B cell (primary cell): ENCODE results near the gene SLC37A4. TPM values are rescaled to one million over a fixed set of nuclear protein-coding genes. Genes with fewer than 3 reads are reported as not detected.

Source experiments
- ATAC-seq: fragments of 200-7000 bp; cut with Tn5 transposase; one replicate; pipeline ENCODE4 v1.10.0; 2021; ENCODE audit warnings: low read depth, mild to moderate bottlenecking, moderate number of reproducible peaks, moderate library complexity
- CTCF ChIA-PET: fragments of 350-600 bp; sonication (Branson Sonifier 250); formaldehyde crosslinking; loops from one replicate; lab custom pipeline; 2021; ENCODE audit warnings: antibody characterized with exemption, inconsistent platforms; lab: Charles Lee
- POLR2A ChIA-PET: fragments of 350-600 bp; sonication (Branson Sonifier 250); formaldehyde crosslinking; loops from one replicate; lab custom pipeline; 2021; ENCODE audit warnings: antibody characterized with exemption; lab: Charles Lee
- DNase-seq: peaks from one replicate; pipeline ENCODE4 v3.0.0; 2013
- H2AFZ ChIP-seq: 2 replicates; pipeline ENCODE4 v1.6.1; 2012; ENCODE audit warnings: mild to moderate bottlenecking, low read depth, low read length; ENCODE audit not compliant: insufficient read depth, poor library complexity, severe bottlenecking
- H3K27ac ChIP-seq, 2 donors: 1 replicate in 1 of 2; 2 replicates in 1 of 2; pipeline ENCODE4 v1.5.1; 2012 to 2013; ENCODE audit warnings: low read length in 2 of 2, mild to moderate bottlenecking in 2 of 2, moderate library complexity in 1 of 2
- H3K27me3 ChIP-seq, 4 experiments: fragments of 200-600 bp in 1 of 4; sonication (generic) in 1 of 4; replicated peaks in 1 of 4; 1 replicate in 2 of 4; 2 replicates in 2 of 4; pipeline versions ENCODE4 v1.6.1 to v1.7.0; 2013 to 2016; ENCODE audit warnings: low read length in 3 of 4, mild to moderate bottlenecking in 2 of 4, mixed read lengths in 1 of 4, moderate library complexity in 1 of 4; ENCODE audit not compliant: insufficient read depth in 4 of 4, control insufficient read depth in 3 of 4; ENCODE audit errors: control extremely low read depth in 1 of 4
- H3K36me3 ChIP-seq, 2 experiments: replicated peaks in 1 of 2; 1 replicate in 1 of 2; 2 replicates in 1 of 2; pipeline versions ENCODE4 v1.6.1 to v1.7.1; 2013; ENCODE audit warnings: low read length in 1 of 2; ENCODE audit not compliant: insufficient read depth in 2 of 2, control insufficient read depth in 1 of 2; ENCODE audit errors: control extremely low read depth in 1 of 2, extremely low read depth in 1 of 2
- H3K4me1 ChIP-seq, 2 donors: fragments of 200-600 bp in 1 of 2; sonication (generic) in 1 of 2; 1 replicate in 1 of 2; 2 replicates in 1 of 2; pipeline versions ENCODE4 v1.5.1 to v1.6.1; 2013 to 2017; ENCODE audit warnings: low read length in 2 of 2; ENCODE audit not compliant: control insufficient read depth in 2 of 2, insufficient read depth in 2 of 2
- H3K4me2 ChIP-seq: replicated peaks from 2 replicates; pipeline ENCODE3; 2012; ENCODE audit warnings: mild to moderate bottlenecking, low read depth, low read length; ENCODE audit not compliant: poor library complexity, severe bottlenecking
- H3K4me3 ChIP-seq, 5 experiments: fragments of 200-600 bp in 1 of 5; sonication (generic) in 1 of 5; 1 replicate in 3 of 5; 2 replicates in 2 of 5; pipeline versions ENCODE4 v1.5.1 to v1.7.0; 2011 to 2016; ENCODE audit warnings: low read length in 4 of 5, mild to moderate bottlenecking in 4 of 5, low read depth in 2 of 5, control low read depth in 1 of 5, moderate library complexity in 1 of 5; ENCODE audit not compliant: insufficient read depth in 1 of 5; ENCODE audit errors: control extremely low read depth in 1 of 5, extremely low read depth in 1 of 5
- H3K79me2 ChIP-seq: fragments of 200-600 bp; sonication (generic); one replicate; pipeline ENCODE4 v1.6.0; 2016; ENCODE audit warnings: low read length; ENCODE audit not compliant: control insufficient read depth, insufficient read depth
- H3K9ac ChIP-seq: fragments of 200-600 bp; sonication (generic); 2 replicates; pipeline ENCODE4 v1.6.1; 2017; ENCODE audit warnings: mild to moderate bottlenecking, low read length, moderate library complexity
- H3K9me3 ChIP-seq, 3 donors: one replicate each; pipeline versions ENCODE4 v1.6.1 to v1.7.1; 2013; ENCODE audit warnings: low read length in 2 of 3; ENCODE audit not compliant: control insufficient read depth in 2 of 3, insufficient read depth in 1 of 3; ENCODE audit errors: control extremely low read depth in 1 of 3
- H4K20me1 ChIP-seq: 2 replicates; pipeline ENCODE4 v1.6.0; 2012; ENCODE audit warnings: mild to moderate bottlenecking, low read length; ENCODE audit not compliant: insufficient read depth, control insufficient read depth, poor library complexity, severe bottlenecking
- H3K27ac Mint-ChIP-seq: one replicate; pipeline ENCODE4 v1.8.0; 2021; ENCODE audit warnings: mixed read lengths
- H3K27me3 Mint-ChIP-seq: one replicate; pipeline ENCODE4 v1.8.0; 2021; ENCODE audit warnings: mixed read lengths
- H3K4me1 Mint-ChIP-seq: one replicate; pipeline ENCODE4 v1.8.0; 2021; ENCODE audit warnings: mixed read lengths
- H3K4me3 Mint-ChIP-seq: one replicate; pipeline ENCODE4 v1.8.0; 2021; ENCODE audit warnings: mixed read lengths
- H3K9me3 Mint-ChIP-seq: one replicate; pipeline ENCODE4 v1.8.0; 2022; ENCODE audit warnings: mixed read lengths; ENCODE audit not compliant: insufficient read depth
- EZH2 ChIP-seq: IDR thresholded peaks from 2 replicates; pipeline ENCODE4 v1.6.1; 2012; ENCODE audit warnings: borderline replicate concordance, low read depth, mild to moderate bottlenecking, moderate library complexity, low read length; ENCODE audit not compliant: insufficient read depth, poor library complexity, severe bottlenecking
- WGBS: methylation state at CpG from one replicate; pipeline ENCODE4 v1.1.5; 2013; ENCODE audit warnings: missing lambda C conversion rate; ENCODE audit not compliant: insufficient coverage; 5-methylcytosine and 5-hydroxymethylcytosine counted together
- intact Hi-C: fragments of 100-400 bp; cut with micrococcal nuclease; formaldehyde crosslinking; loops from one replicate; pipeline ENCODE4 v1.10.0; 2022
- polyA minus RNA-seq: library from RNA; depleted of rRNA, polyadenylated mRNA; stranded (reverse); fragments of >200 nt; gene quantifications from 2 replicates; pipeline ENCODE4 v1.2.3, GENCODE V29; 2012
- polyA plus RNA-seq: library from polyadenylated mRNA; depleted of rRNA; stranded (reverse); fragments of >200 nt; gene quantifications from 2 replicates; pipeline ENCODE4 v1.2.3, GENCODE V29; 2012
- total RNA-seq, 2 donors: library from RNA; stranded (reverse); fragments of 120-200 nt in 1 of 2; gene quantifications; 1 replicate in 1 of 2; 2 replicates in 1 of 2; pipeline versions ENCODE4 v1.2.3 to v1.2.4, GENCODE V29; 2013 to 2022
- TF ChIP-seq, protein P1 (sequence below): fragments of 200-600 bp; IDR thresholded peaks from one replicate; pipeline ENCODE4 v1.8.0; 2022; ENCODE audit warnings: antibody characterized with exemption, mild to moderate bottlenecking

SLC37A4 gene
- total RNA-seq (13.2 and 14.3 TPM in 2 replicates), polyA plus RNA-seq (23.5 and 26.3 TPM in 2 replicates), polyA minus RNA-seq (8.4 and 8.8 TPM in 2 replicates)
- 5.8 TPM for total RNA-seq (2013)

- peak within 1 kb of the TSS; percentile 92 for H3K4me2 ChIP-seq
- Mint-ChIP-seq H3K27ac (peak within 1 kb of the TSS; percentile 82), H3K27me3 (no peaks in the 10 kb centered on the region), H3K4me1 (peaks cover 20% of the 10 kb centered on the region), H3K4me3 (peak within 1 kb of the TSS; percentile 92), H3K9me3 (no peaks in the 10 kb centered on the region)
- TF ChIP-seq, protein P1, sequence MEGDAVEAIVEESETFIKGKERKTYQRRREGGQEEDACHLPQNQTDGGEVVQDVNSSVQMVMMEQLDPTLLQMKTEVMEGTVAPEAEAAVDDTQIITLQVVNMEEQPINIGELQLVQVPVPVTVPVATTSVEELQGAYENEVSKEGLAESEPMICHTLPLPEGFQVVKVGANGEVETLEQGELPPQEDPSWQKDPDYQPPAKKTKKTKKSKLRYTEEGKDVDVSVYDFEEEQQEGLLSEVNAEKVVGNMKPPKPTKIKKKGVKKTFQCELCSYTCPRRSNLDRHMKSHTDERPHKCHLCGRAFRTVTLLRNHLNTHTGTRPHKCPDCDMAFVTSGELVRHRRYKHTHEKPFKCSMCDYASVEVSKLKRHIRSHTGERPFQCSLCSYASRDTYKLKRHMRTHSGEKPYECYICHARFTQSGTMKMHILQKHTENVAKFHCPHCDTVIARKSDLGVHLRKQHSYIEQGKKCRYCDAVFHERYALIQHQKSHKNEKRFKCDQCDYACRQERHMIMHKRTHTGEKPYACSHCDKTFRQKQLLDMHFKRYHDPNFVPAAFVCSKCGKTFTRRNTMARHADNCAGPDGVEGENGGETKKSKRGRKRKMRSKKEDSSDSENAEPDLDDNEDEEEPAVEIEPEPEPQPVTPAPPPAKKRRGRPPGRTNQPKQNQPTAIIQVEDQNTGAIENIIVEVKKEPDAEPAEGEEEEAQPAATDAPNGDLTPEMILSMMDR = no peak
- TF ChIP-seq EZH2 = no peak
- H3K4me1 ChIP-seq = peaks cover 4 to 10% of the 10 kb centered on the region in 2 donors
- no peaks in the 10 kb centered on the region for H4K20me1 ChIP-seq
- peak within 1 kb of the TSS; percentile 85 for H3K9ac ChIP-seq
- POLR2A ChIA-PET = interaction anchor here (0.6 to 1.5 kb wide), 5 partner anchors 11 to 106 kb away, joined by 3 to 5 read pairs (median 3); partner anchors contain the start of genes DPAGT1, RPS25 and TRAPPC4
- no peaks in the 10 kb centered on the region for H3K9me3 ChIP-seq
- peak; percentile 96 for ATAC-seq
- intact Hi-C loops = loop anchor here (1.0 kb wide), 6 partner anchors 12 to 91 kb away; partner anchors contain the start of genes CENATAC, HINFP, HYOU1 and RPS25
- H3K27ac ChIP-seq = peak within 1 kb of the TSS; percentile 46 to 74
- under 1% methylated on average over 67 of the region's 67 CpGs for WGBS
- H3K4me3 ChIP-seq = peak within 1 kb of the TSS in 4 of 5 experiments; percentile 80 to 89 (median 86)
- H3K79me2 ChIP-seq = peaks cover 16% of the 10 kb centered on the region
- H3K36me3 ChIP-seq = peaks cover 0 to 6% of the 10 kb centered on the region in 2 experiments
- CTCF ChIA-PET = interaction anchor here (0.7 to 3.2 kb wide), 7 partner anchors 11 to 341 kb away, joined by 3 to 14 read pairs (median 4); partner anchors contain the start of genes RPS25, TRAPPC4 and VPS11
- H2AFZ ChIP-seq = peak within 1 kb of the TSS; percentile 98
- H3K27me3 ChIP-seq = no peaks in the 10 kb centered on the region
- peak; percentile 99 for DNase-seq
These were observed at the start of gene SLC37A4 for GRCh38 chr11:119030329-119031047. SLC37A4 (minus strand) TSS chr11:119030877.
